HG03095 (cell line): ENCODE measurements around the gene DCAF8.

Source experiments
- ATAC-seq: cut with Tn5 transposase; IDR thresholded peaks from one replicate; pipeline ENCODE4 v1.9.1; 2021; ENCODE audit warnings: moderate library complexity; ENCODE audit not compliant: unreplicated experiment

The DCAF8 gene

DNA sequence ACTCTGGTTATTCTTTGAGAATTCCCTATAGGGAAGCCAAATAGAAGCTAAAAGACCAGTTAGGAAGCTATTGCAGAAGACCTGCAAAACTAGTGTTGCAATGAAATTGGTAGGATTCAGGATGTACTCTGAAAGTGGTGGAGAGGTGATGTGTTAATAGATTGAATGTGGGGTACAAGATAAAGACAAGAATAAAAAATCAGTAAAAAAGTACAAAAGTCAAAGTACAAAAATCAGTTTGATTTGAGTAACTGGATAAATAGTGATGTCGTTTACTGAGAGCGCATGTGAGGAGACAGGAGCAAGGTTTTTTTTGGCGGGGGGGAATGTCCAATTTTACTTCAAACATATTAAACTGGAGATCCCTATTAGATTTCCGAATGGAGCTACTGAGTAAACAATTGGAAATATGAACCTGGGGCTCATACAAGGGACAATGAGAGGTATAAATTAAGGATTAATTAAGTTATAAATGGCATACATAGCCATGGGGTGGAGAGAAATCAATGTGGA, 2.5 kb upstream of the DCAF8 start:
- ATAC-seq = no peak

DNA sequence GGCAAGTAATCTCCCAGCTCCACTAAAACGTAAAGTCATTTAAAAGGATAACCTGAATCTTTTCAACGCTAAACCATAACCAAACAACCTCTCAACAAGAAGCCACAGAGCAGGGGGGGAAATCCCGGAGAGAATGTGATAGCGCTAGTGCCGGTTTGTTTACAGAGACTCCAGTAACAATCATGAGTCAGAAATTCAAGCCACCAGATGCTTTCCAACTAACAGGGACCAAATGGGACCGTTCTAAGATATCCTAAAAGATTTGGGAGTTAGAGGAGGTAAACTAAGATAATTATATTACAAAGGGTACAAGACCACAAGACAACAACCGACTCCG, 825 bp downstream of the DCAF8 start:
- ATAC-seq = peak; percentile 21

DNA sequence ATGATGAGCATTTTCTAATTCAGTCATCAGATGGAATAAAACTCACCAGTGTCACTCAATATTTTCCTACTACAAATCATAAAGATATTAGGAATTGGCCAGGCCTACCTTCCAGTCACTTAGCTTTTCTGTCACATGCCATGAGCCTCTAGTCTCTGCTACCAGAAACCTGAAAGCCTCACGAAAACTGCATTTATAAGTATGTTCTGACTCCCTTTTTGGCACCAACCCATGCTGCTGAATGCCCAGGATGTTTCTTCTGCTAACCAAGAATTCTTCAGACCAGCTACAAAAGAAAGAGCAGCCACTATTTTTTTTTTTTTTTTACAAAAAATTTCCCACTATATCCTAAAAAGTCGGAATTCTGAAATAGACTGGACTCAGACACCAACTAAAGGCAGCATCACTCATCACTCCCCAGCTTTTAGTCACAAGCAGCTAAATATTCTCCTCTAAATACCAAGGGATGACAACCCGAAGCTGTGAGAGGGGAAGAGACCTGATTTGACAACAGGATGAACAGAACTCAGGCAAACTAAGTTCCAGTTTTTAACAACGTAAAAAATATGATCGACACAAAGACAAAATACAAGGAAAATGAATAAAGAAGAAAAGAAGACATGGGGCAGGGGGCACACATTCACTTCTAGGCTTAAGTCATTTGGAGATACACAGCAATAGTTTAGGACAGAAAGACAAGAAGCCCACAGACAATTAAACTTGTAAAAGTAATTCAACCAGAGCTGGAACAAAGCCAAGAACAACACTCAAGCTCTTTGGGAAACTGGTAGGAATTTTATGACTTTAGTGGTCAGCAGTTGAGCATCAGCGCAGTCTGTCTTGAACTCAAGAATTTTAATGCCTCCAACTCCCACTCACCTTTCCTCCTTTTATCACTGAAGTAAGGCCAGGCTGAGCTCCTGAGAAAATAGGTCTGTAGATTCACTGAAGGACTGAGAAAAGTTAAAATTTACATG, 1.7 kb downstream of the DCAF8 start:
- ATAC-seq = no peak

GRCh38 chr1:160258177-160258798, 4.1 kb downstream of the DCAF8 start:
- no peak for ATAC-seq

DNA sequence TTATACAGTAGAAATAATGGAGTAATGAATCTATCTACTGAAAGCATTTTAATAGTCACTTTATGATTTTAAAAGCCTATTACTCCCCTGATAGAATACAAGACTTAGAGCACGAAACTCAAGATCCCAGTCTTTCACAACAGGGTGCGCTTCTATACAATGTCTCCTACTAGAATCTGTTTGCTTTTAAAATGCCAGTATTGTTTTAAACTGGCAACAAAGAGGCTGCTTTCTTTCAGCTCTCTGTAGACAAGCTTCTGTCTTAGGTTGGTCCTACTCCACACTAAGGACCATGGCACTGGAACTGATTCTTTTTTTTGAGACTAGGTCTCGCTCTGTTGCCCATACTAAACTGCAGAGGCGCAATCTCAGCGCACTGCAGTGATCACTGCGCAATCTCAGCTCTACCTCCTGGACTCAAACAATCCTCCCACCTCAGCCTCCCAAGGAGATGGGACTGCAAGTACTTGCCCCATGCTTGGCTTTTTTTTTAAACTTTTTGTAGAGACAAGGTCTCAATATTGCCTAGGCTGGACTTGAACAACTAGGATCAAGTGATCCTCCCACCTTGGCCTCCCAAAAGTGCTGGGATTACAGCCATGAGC, 4.8 kb downstream of the DCAF8 start:
- ATAC-seq = no peak

GRCh38 chr1:160256396-160257046, 5.8 kb downstream of the DCAF8 start:
- ATAC-seq = no peak

GRCh38 chr1:160255781-160256300, 6.5 kb downstream of the DCAF8 start:
- ATAC-seq = no peak

GRCh38 chr1:160251687-160252526, 10.4 kb downstream of the DCAF8 start:
- no peak for ATAC-seq

GRCh38 chr1:160251011-160251410, 11.3 kb downstream of the DCAF8 start:
- ATAC-seq = no peak

- ATAC-seq = no peak
Observed at GRCh38 chr1:160247053-160247452, 15.3 kb downstream of the DCAF8 start.

DNA sequence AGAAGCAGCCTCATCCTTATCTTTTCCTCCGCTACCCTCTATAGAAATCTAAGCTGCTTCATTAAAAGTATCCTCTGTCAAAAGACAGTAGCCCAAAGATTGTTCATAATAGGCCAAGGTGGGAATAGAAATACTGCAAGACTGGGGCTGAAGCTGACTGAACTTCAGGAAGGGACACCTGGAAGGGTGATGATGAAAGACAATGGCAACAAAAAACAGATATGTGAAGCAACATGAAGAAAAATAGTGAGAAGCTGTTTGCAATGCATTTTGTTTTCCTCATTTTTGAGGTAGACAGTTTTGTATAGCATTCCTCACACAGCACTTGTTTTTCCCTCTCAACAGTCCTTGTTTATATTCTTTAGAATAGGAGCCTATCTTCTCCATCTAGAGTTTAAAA, 16.9 kb downstream of the DCAF8 start:
- no peak for ATAC-seq

DNA sequence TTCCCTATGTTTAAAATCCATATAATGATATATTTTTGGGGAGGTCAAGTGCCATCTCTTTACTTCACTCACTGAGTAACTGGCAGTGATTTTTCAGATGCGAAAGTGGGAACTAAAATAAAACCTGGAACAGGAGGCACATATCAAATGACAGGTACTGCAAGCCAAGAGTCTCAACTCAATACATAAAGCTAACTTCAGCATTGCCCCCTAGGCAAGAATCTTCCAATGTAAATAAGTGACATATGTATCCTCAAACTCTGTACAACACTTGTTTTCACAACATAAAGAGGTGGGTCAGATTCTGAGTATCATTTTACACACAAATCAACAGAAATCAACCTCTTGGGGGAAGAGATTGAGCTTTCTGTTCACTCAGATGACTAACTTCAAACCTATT, 18.1 kb downstream of the DCAF8 start:
- no peak for ATAC-seq

- ATAC-seq = no peak
Observed at GRCh38 chr1:160243767-160244166, 18.6 kb downstream of the DCAF8 start.

- ATAC-seq = no peak
Observed at GRCh38 chr1:160239582-160240299, 22.6 kb downstream of the DCAF8 start.

- ATAC-seq = no peak
Observed at GRCh38 chr1:160238408-160238807, 23.9 kb downstream of the DCAF8 start.

- no peak for ATAC-seq
Observed at GRCh38 chr1:160237558-160237957, 24.8 kb downstream of the DCAF8 start.

- no peak for ATAC-seq
Observed at GRCh38 chr1:160236806-160237205, 25.5 kb downstream of the DCAF8 start.

- ATAC-seq = no peak
Observed at GRCh38 chr1:160232911-160233310, 29.4 kb downstream of the DCAF8 start.

DNA sequence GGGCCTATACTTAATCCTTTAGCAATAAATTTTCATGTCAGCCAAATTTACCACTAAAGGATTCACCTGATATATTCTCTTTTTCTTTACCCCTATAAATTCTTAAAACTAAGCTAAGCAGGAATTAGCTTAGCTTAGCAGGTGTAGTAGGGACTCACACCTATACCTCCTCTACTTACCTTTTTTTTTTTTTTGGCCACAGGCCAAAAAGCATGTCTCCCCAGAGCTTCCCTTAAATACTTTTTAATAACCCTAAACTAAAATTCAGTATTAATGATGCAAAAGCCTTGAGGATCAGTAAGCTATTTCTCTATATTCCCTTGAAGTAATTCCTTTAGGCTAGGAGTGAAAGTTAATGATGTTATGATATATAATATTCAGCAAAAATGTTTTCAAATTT, 33.9 kb downstream of the DCAF8 start:
- ATAC-seq = no peak
